22Rv1 (cell line): ENCODE measurements around the gene PDE4B.

Experiments used
- CTCF ChIP-seq: fragments of 450-650 bp; IDR thresholded peaks from 2 replicates; pipeline ENCODE4 v1.5.1; 2017; ENCODE audit warnings: mild to moderate bottlenecking
- ZFX ChIP-seq: fragments of 450-650 bp; IDR thresholded peaks from 2 replicates; pipeline ENCODE4 v1.6.1; 2017; ENCODE audit warnings: antibody characterized with exemption, borderline replicate concordance

- TF ChIP-seq CTCF (no peak), ZFX (no peak)
These were observed 607.3 kb downstream of the PDE4B start for GRCh38 chr1:66399888-66400529.
